Neural progenitor cell (in vitro differentiated cells): ENCODE measurements around the gene USH1G. TPM values are rescaled to one million over a fixed set of nuclear protein-coding genes. Genes with fewer than 3 reads are reported as not detected.

Experiments
- DNase-seq: peaks from one replicate; pipeline ENCODE4 v3.0.0-alpha.2; 2016; ENCODE audit warnings: low spot score
- H2AFZ ChIP-seq: fragments of 200-600 bp; sonication (generic); replicated peaks from 2 replicates; pipeline ENCODE4 v1.6.1; 2016; ENCODE audit warnings: antibody characterized with exemption
- H3F3A ChIP-seq: fragments of 200-600 bp; sonication (generic); 2 replicates; pipeline ENCODE4 v1.6.1; 2016; ENCODE audit warnings: antibody characterized with exemption, low read depth
- H3K27ac ChIP-seq: fragments of 200-600 bp; sonication (generic); 2 replicates; pipeline ENCODE4 v1.5.1; 2016; ENCODE audit warnings: mild to moderate bottlenecking
- H3K27me3 ChIP-seq: fragments of 200-600 bp; sonication (generic); 2 replicates; pipeline ENCODE4 v1.6.1; 2016; ENCODE audit warnings: mild to moderate bottlenecking, moderate library complexity
- H3K36me3 ChIP-seq: fragments of 200-600 bp; sonication (generic); 2 replicates; pipeline ENCODE4 v1.5.1; 2016
- H3K4me1 ChIP-seq: fragments of 200-600 bp; sonication (generic); 2 replicates; pipeline ENCODE4 v1.6.1; 2016; ENCODE audit warnings: mixed run types
- H3K4me2 ChIP-seq: fragments of 200-600 bp; sonication (generic); 2 replicates; pipeline ENCODE4 v1.6.1; 2016
- H3K4me3 ChIP-seq: fragments of 200-600 bp; sonication (generic); 2 replicates; pipeline ENCODE4 v1.5.1; 2016
- H3K79me2 ChIP-seq: fragments of 200-600 bp; sonication (generic); 2 replicates; pipeline ENCODE4 v1.6.1; 2016; ENCODE audit warnings: low read depth
- H3K9ac ChIP-seq: fragments of 200-600 bp; sonication (generic); 2 replicates; pipeline ENCODE4 v1.6.1; 2016
- H3K9me3 ChIP-seq: fragments of 200-600 bp; sonication (generic); 2 replicates; pipeline ENCODE4 v1.5.1; 2016; ENCODE audit warnings: low read depth
- H4K20me1 ChIP-seq: fragments of 200-600 bp; sonication (generic); 2 replicates; pipeline ENCODE4 v1.6.1; 2016; ENCODE audit warnings: low read depth
- H3K27ac Mint-ChIP-seq: 3 replicates; pipeline ENCODE4 v1.8.0; 2021; ENCODE audit warnings: mixed read lengths
- H3K27me3 Mint-ChIP-seq: 2 replicates; pipeline ENCODE4 v1.8.0; 2022; ENCODE audit warnings: low read depth, mild to moderate bottlenecking, inconsistent platforms, moderate library complexity, mixed read lengths; ENCODE audit not compliant: insufficient read depth
- H3K36me3 Mint-ChIP-seq: 3 replicates; pipeline ENCODE4 v1.8.0; 2021; ENCODE audit warnings: mixed read lengths
- H3K4me1 Mint-ChIP-seq: 3 replicates; pipeline ENCODE4 v1.8.0; 2021; ENCODE audit warnings: mixed read lengths
- H3K4me3 Mint-ChIP-seq: 3 replicates; pipeline ENCODE4 v1.8.0; 2021; ENCODE audit warnings: mild to moderate bottlenecking, moderate library complexity, mixed read lengths
- H3K9me3 Mint-ChIP-seq: 3 replicates; pipeline ENCODE4 v1.8.0; 2020; ENCODE audit warnings: mixed read lengths
- EZH2 ChIP-seq: fragments of 200-600 bp; sonication (generic); IDR thresholded peaks from 2 replicates; pipeline ENCODE4 v1.6.1; 2017; ENCODE audit warnings: antibody characterized with exemption, mild to moderate bottlenecking, moderate library complexity
- EZH2phosphoT487 ChIP-seq: fragments of 200-600 bp; sonication (generic); IDR thresholded peaks from 2 replicates; pipeline ENCODE4 v1.6.1; 2017; ENCODE audit warnings: antibody characterized with exemption
- total RNA-seq: library from RNA; depleted of rRNA; stranded (reverse); fragments of >200 nt; gene quantifications from 2 replicates; pipeline ENCODE4 v1.2.3, GENCODE V29; 2015; ENCODE audit warnings: low replicate concordance
- TF ChIP-seq, protein P1 (sequence below): fragments of 200-600 bp; sonication (generic); IDR thresholded peaks from 2 replicates; pipeline ENCODE4 v1.5.1; 2017; ENCODE audit warnings: antibody characterized with exemption, mild to moderate bottlenecking

USH1G gene
- total RNA-seq, 1 donor from 2014 or later = not detected

- Histone ChIP-seq H3K4me3 (no peak overlapping the region), H3K27me3 (no peaks in the 10 kb centered on the region), H4K20me1 (no peaks in the 10 kb centered on the region), H3K79me2 (no peaks in the 10 kb centered on the region), H3K27ac (no peak overlapping the region), H3K4me1 (no peaks in the 10 kb centered on the region), H3K36me3 (no peaks in the 10 kb centered on the region), H2AFZ (no peak overlapping the region), H3K9me3 (no peaks in the 10 kb centered on the region), H3F3A (no peaks in the 10 kb centered on the region), H3K4me2 (no peak overlapping the region), H3K9ac (no peak overlapping the region)
- no peak for DNase-seq
- Mint-ChIP-seq H3K4me3 (no peak overlapping the region), H3K4me1 (peaks cover 2% of the 10 kb centered on the region), H3K9me3 (no peaks in the 10 kb centered on the region), H3K36me3 (no peaks in the 10 kb centered on the region), H3K27me3 (peaks cover 21% of the 10 kb centered on the region), H3K27ac (no peak overlapping the region)
- TF ChIP-seq EZH2phosphoT487 (no peak), EZH2 (no peak)
- TF ChIP-seq, protein P1, sequence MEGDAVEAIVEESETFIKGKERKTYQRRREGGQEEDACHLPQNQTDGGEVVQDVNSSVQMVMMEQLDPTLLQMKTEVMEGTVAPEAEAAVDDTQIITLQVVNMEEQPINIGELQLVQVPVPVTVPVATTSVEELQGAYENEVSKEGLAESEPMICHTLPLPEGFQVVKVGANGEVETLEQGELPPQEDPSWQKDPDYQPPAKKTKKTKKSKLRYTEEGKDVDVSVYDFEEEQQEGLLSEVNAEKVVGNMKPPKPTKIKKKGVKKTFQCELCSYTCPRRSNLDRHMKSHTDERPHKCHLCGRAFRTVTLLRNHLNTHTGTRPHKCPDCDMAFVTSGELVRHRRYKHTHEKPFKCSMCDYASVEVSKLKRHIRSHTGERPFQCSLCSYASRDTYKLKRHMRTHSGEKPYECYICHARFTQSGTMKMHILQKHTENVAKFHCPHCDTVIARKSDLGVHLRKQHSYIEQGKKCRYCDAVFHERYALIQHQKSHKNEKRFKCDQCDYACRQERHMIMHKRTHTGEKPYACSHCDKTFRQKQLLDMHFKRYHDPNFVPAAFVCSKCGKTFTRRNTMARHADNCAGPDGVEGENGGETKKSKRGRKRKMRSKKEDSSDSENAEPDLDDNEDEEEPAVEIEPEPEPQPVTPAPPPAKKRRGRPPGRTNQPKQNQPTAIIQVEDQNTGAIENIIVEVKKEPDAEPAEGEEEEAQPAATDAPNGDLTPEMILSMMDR = no peak
Measured at GRCh38 chr17:74903034-74903433, 20.0 kb downstream of the USH1G start.

- Histone ChIP-seq H2AFZ (no peak overlapping the region), H3K9ac (no peak overlapping the region), H3F3A (no peaks in the 10 kb centered on the region), H3K4me1 (no peaks in the 10 kb centered on the region), H3K27ac (no peak overlapping the region), H3K36me3 (no peaks in the 10 kb centered on the region), H3K79me2 (no peaks in the 10 kb centered on the region), H3K27me3 (peaks cover 12% of the 10 kb centered on the region), H3K4me2 (no peak overlapping the region), H3K9me3 (no peaks in the 10 kb centered on the region), H4K20me1 (no peaks in the 10 kb centered on the region), H3K4me3 (no peak overlapping the region)
- Mint-ChIP-seq H3K4me3 (no peak overlapping the region), H3K27me3 (peaks cover 27% of the 10 kb centered on the region), H3K4me1 (peaks cover 2% of the 10 kb centered on the region), H3K27ac (peak overlapping the region; percentile 68), H3K36me3 (no peaks in the 10 kb centered on the region), H3K9me3 (no peaks in the 10 kb centered on the region)
- TF ChIP-seq, protein P1 = no peak
- TF ChIP-seq EZH2 (no peak), EZH2phosphoT487 (no peak)
- DNase-seq = no peak
Measured at GRCh38 chr17:74901353-74902135, 21.5 kb downstream of the USH1G start.

GRCh38 chr17:74900208-74900607 is 22.8 kb downstream of the USH1G start:
- Histone ChIP-seq H3K36me3 (no peaks in the 10 kb centered on the region), H2AFZ (no peak overlapping the region), H3F3A (no peaks in the 10 kb centered on the region), H3K27me3 (peaks cover 26% of the 10 kb centered on the region), H3K9me3 (no peaks in the 10 kb centered on the region), H3K4me1 (no peaks in the 10 kb centered on the region), H3K4me3 (no peak overlapping the region), H3K79me2 (no peaks in the 10 kb centered on the region), H3K27ac (no peak overlapping the region), H3K4me2 (no peak overlapping the region), H3K9ac (no peak overlapping the region), H4K20me1 (no peaks in the 10 kb centered on the region)
- no peak for DNase-seq
- Mint-ChIP-seq H3K36me3 (no peaks in the 10 kb centered on the region), H3K9me3 (no peaks in the 10 kb centered on the region), H3K27me3 (peaks cover 37% of the 10 kb centered on the region), H3K27ac (no peak overlapping the region), H3K4me1 (peaks cover 2% of the 10 kb centered on the region), H3K4me3 (no peak overlapping the region)
- TF ChIP-seq, protein P1 = no peak
- TF ChIP-seq EZH2phosphoT487 (no peak), EZH2 (no peak)
